Measurements from ENCODE around the gene EEF1AKMT3. TPM values are rescaled to one million over a fixed set of nuclear protein-coding genes. Genes with fewer than 3 reads are reported as not detected.

Gene EEF1AKMT3
- total RNA-seq, 2 donors from 2014 or later, result 2.0 to 3.2 TPM

- peak; percentile 20 for DNase-seq (ENCODE audit: low spot score)
- no peak overlapping the region for H3K4me3 Mint-ChIP-seq
- no peaks in the 10 kb centered on the region for H3K36me3 Mint-ChIP-seq
- peaks cover 8 to 13% of the 10 kb centered on the region in 2 donors for H3K27me3 Mint-ChIP-seq
- no peak for ATAC-seq
- no peaks in the 10 kb centered on the region for H3K9me3 Mint-ChIP-seq
- peaks cover 32 to 45% of the 10 kb centered on the region in 2 donors for H3K4me1 Mint-ChIP-seq (ENCODE audit: low read depth in 2 of 2)
- H3K27ac Mint-ChIP-seq, result no peak overlapping the region
Observed at GRCh38 chr12:57760347-57760982, 11.9 kb upstream of the EEF1AKMT3 start.

- Mint-ChIP-seq H3K36me3 (no peaks in the 10 kb centered on the region), H3K27me3 (peaks cover 9 to 17% of the 10 kb centered on the region in 2 donors), H3K9me3 (no peaks in the 10 kb centered on the region), H3K27ac (no peak overlapping the region), H3K4me3 (no peak overlapping the region), H3K4me1 (ENCODE audit: low read depth in 2 of 2) (peaks cover 34 to 47% of the 10 kb centered on the region in 2 donors)
- no peak for DNase-seq (ENCODE audit: low spot score)
- no peak for ATAC-seq
Observed at GRCh38 chr12:57761391-57761998, 10.9 kb upstream of the EEF1AKMT3 start.

DNA sequence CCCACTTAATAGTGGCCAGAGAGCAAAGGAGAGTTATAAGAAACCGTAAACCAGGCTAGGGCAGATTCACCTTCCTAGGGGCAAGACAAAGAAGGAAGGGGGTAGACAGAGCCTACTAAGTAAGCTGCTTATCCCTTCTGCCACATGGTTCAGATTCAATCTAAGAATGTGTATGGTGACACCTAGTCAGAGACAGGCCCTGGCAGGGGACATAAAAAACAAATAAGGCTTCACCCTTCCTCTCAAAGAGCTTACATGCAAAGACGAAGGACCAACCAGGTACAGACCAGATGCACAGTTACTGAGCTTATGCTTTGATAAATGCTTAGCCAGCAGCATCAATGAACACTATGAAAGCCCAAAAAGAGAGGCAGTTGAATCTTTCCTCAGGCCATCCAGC is 10.0 kb upstream of the EEF1AKMT3 start:
- ATAC-seq (no peak), DNase-seq (ENCODE audit: low spot score) (no peak)
- no peak overlapping the region for H3K27ac Mint-ChIP-seq
- H3K36me3 Mint-ChIP-seq, result no peaks in the 10 kb centered on the region
- H3K27me3 Mint-ChIP-seq, result peaks cover 12 to 21% of the 10 kb centered on the region in 2 donors
- no peaks in the 10 kb centered on the region for H3K9me3 Mint-ChIP-seq
- peaks cover 32 to 49% of the 10 kb centered on the region in 2 donors for H3K4me1 Mint-ChIP-seq (ENCODE audit: low read depth in 2 of 2)
- no peak overlapping the region for H3K4me3 Mint-ChIP-seq

DNA sequence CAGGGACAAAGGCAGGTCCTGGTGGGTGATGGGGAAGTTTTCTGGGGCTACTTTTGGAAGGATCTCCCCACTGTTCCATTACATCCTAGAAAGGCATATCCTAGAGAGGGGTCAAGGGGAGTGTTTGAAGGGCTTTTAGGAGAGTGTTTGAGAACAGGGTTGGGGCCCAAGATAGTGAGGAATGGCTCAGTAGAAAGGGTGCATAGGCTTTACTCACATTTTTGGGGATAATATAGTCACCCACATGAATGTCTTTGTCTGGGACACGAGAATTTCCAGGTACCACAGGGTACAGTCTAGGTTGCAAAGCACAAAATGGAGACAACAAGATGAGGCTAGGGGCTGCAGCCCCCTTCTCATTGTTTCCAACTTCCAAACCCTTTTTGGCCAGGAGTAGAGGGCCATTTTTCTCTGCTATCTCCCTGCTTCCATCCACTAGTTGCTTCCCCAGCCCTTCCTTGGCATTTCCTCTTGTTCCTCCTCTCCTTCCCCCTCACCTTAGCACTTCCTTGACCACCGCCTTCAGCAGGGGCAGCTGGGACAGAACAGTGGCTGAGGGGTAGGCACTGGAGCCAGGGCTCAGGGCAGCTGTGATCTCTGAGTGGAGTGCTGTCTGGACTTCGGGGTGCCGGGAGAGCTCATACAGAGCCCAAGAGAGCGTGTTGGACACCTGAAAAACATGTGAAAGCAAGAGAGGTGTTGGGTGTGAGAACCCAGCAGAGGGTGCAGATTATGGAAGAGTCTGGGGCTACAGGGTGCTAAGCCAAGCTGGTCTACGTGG is 8.3 kb upstream of the EEF1AKMT3 start:
- Mint-ChIP-seq H3K27ac (no peak overlapping the region), H3K27me3 (peaks cover 12 to 21% of the 10 kb centered on the region in 2 donors), H3K9me3 (no peaks in the 10 kb centered on the region), H3K4me1 (ENCODE audit: low read depth in 2 of 2) (peaks cover 28 to 46% of the 10 kb centered on the region in 2 donors), H3K4me3 (peak overlapping the region; percentile 84), H3K36me3 (no peaks in the 10 kb centered on the region)
- DNase-seq (ENCODE audit: low spot score) (no peak), ATAC-seq (no peak)

DNA sequence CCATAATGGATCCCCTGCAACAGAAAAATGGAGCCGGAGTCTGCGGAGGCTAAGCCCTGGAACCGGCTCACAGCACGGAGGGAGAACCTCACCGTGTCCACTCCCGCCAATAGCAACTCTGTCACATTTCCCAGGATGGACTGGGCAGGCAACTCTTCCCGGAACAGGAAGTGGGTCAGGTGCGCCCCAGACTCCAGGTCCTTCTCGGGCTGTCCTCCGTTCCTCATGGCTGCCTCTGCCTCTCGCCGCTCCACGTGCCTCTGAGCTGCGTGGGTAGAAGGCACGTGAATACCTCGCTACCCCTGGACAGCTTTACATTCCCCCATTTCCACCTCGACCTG is 7.8 kb upstream of the EEF1AKMT3 start:
- DNase-seq (ENCODE audit: low spot score) (no peak), ATAC-seq (peak in 1 of 2 donors; percentile 6)
- Mint-ChIP-seq H3K27ac (peak overlapping the region in 1 of 2 donors; percentile 71), H3K36me3 (no peaks in the 10 kb centered on the region), H3K4me1 (ENCODE audit: low read depth in 2 of 2) (peaks cover 28 to 44% of the 10 kb centered on the region in 2 donors), H3K4me3 (peak overlapping the region; percentile 84), H3K9me3 (no peaks in the 10 kb centered on the region), H3K27me3 (peaks cover 12 to 21% of the 10 kb centered on the region in 2 donors)

- Mint-ChIP-seq H3K9me3 (no peaks in the 10 kb centered on the region), H3K27me3 (peaks cover 12 to 21% of the 10 kb centered on the region in 2 donors), H3K4me3 (peak overlapping the region; percentile 84), H3K4me1 (ENCODE audit: low read depth in 2 of 2) (peaks cover 33 to 46% of the 10 kb centered on the region in 2 donors), H3K27ac (peak overlapping the region in 1 of 2 donors; percentile 71), H3K36me3 (no peaks in the 10 kb centered on the region)
- ATAC-seq (peak; percentile 80 to 87), DNase-seq (ENCODE audit: low spot score) (peak; percentile 74)
Observed at GRCh38 chr12:57765003-57765697, 7.3 kb upstream of the EEF1AKMT3 start.

DNA sequence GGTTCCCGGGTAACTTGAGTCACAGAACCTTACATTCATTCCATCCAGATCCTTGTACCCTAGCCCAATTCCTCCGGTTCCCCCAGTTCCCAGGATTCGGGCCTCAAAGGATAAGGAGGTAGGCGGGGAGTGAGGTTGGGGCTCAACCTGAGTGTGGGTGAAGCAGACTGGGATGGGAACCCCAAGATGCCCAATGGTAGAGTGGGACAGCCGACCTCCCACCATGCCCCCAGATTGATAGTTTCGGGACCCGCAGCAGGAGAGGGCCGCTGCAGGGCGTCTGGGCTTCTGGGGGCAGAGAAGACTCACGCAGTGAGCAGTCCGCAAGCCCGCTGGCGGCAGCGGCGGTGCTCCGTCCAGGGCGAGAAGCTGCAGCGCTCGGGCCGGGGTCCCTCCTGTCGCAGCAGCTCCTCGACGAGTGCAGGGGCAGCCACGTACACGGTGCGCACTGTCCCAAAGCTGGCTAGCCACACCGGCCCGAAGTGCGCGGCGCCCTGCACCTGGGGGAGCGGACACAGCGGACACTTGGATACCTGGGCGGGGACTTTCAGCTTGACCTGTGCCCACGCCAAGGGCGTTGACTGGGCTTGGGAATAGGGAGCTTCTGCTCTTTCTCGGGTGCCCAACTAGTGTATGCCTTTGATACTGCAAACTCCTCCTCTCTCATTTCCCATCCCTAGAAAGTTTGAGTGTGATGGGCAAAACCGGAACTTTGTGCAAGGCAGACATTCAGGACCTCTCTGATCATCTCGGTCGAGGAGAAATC is 6.5 kb upstream of the EEF1AKMT3 start:
- Mint-ChIP-seq H3K4me1 (ENCODE audit: low read depth in 2 of 2) (peaks cover 40 to 51% of the 10 kb centered on the region in 2 donors), H3K4me3 (peak overlapping the region; percentile 84), H3K27me3 (peaks cover 12 to 21% of the 10 kb centered on the region in 2 donors), H3K27ac (peak overlapping the region in 1 of 2 donors; percentile 71), H3K36me3 (no peaks in the 10 kb centered on the region), H3K9me3 (no peaks in the 10 kb centered on the region)
- peak; percentile 16 to 22 for ATAC-seq
- DNase-seq (ENCODE audit: low spot score), result no peak

DNA sequence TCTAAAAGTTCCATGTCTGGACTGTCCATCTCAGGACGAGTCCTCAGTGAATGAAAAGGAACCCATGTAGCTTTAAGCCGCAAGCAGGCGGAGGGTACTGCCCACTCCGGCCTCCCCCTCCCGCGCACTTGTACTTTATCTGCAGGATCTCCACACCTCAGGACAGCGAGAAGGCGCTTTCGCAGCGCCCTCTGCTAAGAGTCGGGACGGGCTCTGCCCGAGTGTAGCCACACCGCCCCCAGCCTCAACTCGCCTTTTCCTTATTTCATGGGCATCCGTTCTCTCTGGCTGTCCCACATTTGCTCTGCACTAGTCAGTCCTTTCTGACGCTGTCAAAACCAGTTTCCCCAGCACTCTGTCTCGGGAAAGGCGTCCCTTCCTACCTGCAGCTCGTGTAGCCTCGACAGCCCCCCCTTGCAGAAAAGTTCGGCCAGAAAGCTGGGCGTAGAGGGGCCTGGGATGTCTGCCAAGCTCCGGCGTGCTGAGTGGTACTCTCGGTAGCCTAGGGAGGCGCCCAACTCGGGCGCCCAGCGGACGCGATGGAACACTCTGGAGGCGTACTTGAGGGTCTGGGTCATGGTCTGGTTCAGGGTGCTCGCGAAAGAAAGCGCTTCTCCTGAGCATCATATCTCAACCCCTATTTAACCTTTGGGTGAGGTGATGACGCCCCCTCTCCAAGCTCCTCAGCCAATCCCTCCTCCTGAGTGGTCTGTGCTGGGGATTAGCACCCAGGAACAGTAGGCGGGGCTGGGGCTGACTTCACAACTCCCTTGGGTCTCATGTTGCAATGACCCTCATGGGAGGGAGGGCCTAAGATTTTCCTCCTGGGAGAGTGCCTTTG is 5.7 kb upstream of the EEF1AKMT3 start, which contains the start of gene CYP27B1:
TSS of gene CYP27B1 (minus strand) at position 615 of the 841 bp plus-strand sequence. CDS start at position 578, 37 bp downstream.
- peaks cover 12 to 21% of the 10 kb centered on the region in 2 donors for H3K27me3 Mint-ChIP-seq

DNA sequence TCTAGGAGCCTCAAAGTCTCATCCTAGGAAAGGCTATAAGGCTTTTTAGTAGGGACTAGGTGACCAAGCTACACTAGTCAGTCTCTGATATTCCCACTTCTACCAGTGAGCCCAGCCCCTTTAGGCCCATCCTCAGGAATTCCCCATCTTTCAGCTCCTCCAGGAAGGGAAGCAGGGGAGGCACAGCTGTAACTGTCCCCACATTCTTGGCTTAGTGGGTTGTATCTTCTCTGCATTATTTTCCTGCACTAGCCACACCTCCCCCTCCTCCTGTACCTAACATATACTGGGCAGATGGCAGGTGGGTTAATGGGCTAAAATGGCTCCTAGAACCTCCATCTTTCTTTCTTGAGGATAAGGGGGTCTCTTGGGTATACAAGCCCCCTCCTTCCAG is 5.1 kb upstream of the EEF1AKMT3 start:
- peaks cover 52 to 56% of the 10 kb centered on the region in 2 donors for H3K4me1 Mint-ChIP-seq (ENCODE audit: low read depth in 2 of 2)
- no peaks in the 10 kb centered on the region for H3K36me3 Mint-ChIP-seq
- H3K4me3 Mint-ChIP-seq, result no peak overlapping the region
- H3K9me3 Mint-ChIP-seq, result no peaks in the 10 kb centered on the region
- ATAC-seq (no peak), DNase-seq (ENCODE audit: low spot score) (no peak)
- H3K27ac Mint-ChIP-seq, result no peak overlapping the region
- H3K27me3 Mint-ChIP-seq, result peaks cover 12 to 21% of the 10 kb centered on the region in 2 donors

More for the DNA sequence above, 5.7 kb upstream of the EEF1AKMT3 start, which contains the start of gene CYP27B1:
- Mint-ChIP-seq H3K4me1 (ENCODE audit: low read depth in 2 of 2) (peaks cover 49 to 53% of the 10 kb centered on the region in 2 donors), H3K4me3 (peak within 1 kb of the TSS; percentile 74), H3K9me3 (no peaks in the 10 kb centered on the region), H3K27ac (peak within 1 kb of the TSS in 1 of 2 donors; percentile 70), H3K36me3 (no peaks in the 10 kb centered on the region)
- no peak for DNase-seq (ENCODE audit: low spot score)
- peak; percentile 37 for ATAC-seq

DNA sequence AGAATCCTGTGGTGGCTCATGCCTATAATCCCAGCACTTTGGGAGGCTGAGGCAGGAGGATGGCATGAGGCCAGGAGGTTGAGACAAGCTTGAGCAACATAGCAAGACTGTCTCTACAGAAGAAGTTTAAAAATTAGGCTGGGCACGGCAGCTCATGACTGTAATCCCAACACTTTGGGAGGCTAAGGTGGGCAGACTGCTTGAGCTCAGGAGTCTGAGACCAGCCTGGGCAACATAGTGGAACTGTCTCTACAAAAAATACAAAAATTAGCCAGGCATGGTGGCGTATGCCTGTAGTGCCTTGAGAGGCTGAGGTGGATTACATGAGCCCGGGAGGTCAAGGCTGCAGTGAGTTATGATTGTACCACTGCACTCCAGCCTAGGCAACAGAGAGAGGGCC is 4.5 kb upstream of the EEF1AKMT3 start:
- DNase-seq (ENCODE audit: low spot score) (no peak), ATAC-seq (no peak)
- Mint-ChIP-seq H3K4me3 (no peak overlapping the region), H3K9me3 (no peaks in the 10 kb centered on the region), H3K36me3 (no peaks in the 10 kb centered on the region), H3K27ac (no peak overlapping the region), H3K4me1 (ENCODE audit: low read depth in 2 of 2) (peaks cover 55 to 58% of the 10 kb centered on the region in 2 donors), H3K27me3 (peaks cover 12 to 21% of the 10 kb centered on the region in 2 donors)

- no peak for ATAC-seq
- Mint-ChIP-seq H3K9me3 (no peaks in the 10 kb centered on the region), H3K36me3 (no peaks in the 10 kb centered on the region), H3K4me1 (ENCODE audit: low read depth in 2 of 2) (peaks cover 50 to 51% of the 10 kb centered on the region in 2 donors), H3K27me3 (peaks cover 4 to 8% of the 10 kb centered on the region in 2 donors), H3K4me3 (peak overlapping the region; percentile 100), H3K27ac (peak overlapping the region in 1 of 2 donors; percentile 98)
- DNase-seq (ENCODE audit: low spot score), result no peak
Observed at GRCh38 chr12:57769594-57769993, 2.8 kb upstream of the EEF1AKMT3 start.

GRCh38 chr12:57770734-57771133 is 1.7 kb upstream of the EEF1AKMT3 start:
- peaks cover 41 to 42% of the 10 kb centered on the region in 2 donors for H3K4me1 Mint-ChIP-seq (ENCODE audit: low read depth in 2 of 2)
- H3K36me3 Mint-ChIP-seq, result no peaks in the 10 kb centered on the region
- H3K27ac Mint-ChIP-seq, result peak overlapping the region; percentile 96 to 98
- H3K27me3 Mint-ChIP-seq, result peaks cover 4 to 8% of the 10 kb centered on the region in 2 donors
- H3K9me3 Mint-ChIP-seq, result no peaks in the 10 kb centered on the region
- DNase-seq (ENCODE audit: low spot score) (no peak), ATAC-seq (no peak)
- peak overlapping the region; percentile 100 for H3K4me3 Mint-ChIP-seq
